Measurements from ENCODE around the gene ITGB6. TPM values are rescaled to one million over a fixed set of nuclear protein-coding genes. Genes with fewer than 3 reads are reported as not detected.

The ITGB6 gene
- polyA plus RNA-seq, 2 of the 4 experiments (the other 2 are of a cell fraction), result 4.2 to 5.0 TPM

DNA sequence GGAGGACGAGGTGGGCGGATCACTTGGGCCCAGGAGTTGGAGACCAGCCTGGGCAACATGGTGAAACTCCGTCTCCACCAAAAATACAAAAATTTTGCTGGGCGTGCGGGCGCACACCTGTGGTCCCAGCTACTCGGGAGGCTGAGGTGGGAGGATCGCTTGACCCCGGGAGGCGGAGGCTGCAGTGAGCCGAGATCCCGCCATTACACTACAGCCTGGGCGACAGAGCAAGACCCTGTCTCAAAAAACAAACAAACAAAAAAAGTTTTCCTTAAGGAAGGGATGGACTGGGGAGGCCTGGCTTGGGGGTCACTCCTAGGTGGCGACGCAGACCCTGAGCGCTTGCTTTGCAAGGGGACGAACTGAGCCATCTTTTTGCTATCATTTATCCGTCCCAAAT is 138.5 kb downstream of the ITGB6 start:
- ChIA-PET CTCF (interaction anchor here (1.0 to 1.1 kb wide), 2 partner anchors 9 to 209 kb away, joined by 3 to 4 read pairs; no protein-coding TSS in a partner anchor), POLR2A (no interaction called here)
- H3K9me3 ChIP-seq, result no peaks in the 10 kb centered on the region
- ATAC-seq (no peak), DNase-seq (ENCODE audit: low read depth in 1 of 2, low spot score in 1 of 2) (no peak), FAIRE-seq (no peak)
- peak overlapping the region; percentile 84 for H3K4me2 ChIP-seq
- H3K4me1 ChIP-seq, result peaks cover 9% of the 10 kb centered on the region; the same call in 2 of the 3 replicates
- H3K27ac ChIP-seq, result peak overlapping the region; percentile 76 to 90; a peak in 4 of 6 replicates
- peak overlapping the region; percentile 82 for H3K4me3 ChIP-seq
- TF ChIP-seq ZSCAN20 (CRISPR knock-in tag; IDR thresholded peaks at IDR 0.05) (no peak), RCOR1 (IDR thresholded peaks at IDR 0.05; ENCODE audit: low read depth, low read length) (no peak), ESRRA (IDR thresholded peaks at IDR 0.05; ENCODE audit: borderline replicate concordance, low read length) (no peak), CBX8 (IDR thresholded peaks at IDR 0.05) (no peak), REST (IDR thresholded peaks at IDR 0.05) (no peak), JUNB (IDR thresholded peaks at IDR 0.05) (no peak), ZC3H11A (IDR thresholded peaks at IDR 0.05) (no peak), TFCP2L1 (CRISPR knock-in tag; IDR thresholded peaks at IDR 0.05) (no peak), NPAS2 (CRISPR knock-in tag; IDR thresholded peaks at IDR 0.05; ENCODE audit: borderline replicate concordance) (no peak), RNF2 (IDR thresholded peaks at IDR 0.05; ENCODE audit: borderline replicate concordance, low read depth) (no peak), FOSB (CRISPR knock-in tag; IDR thresholded peaks at IDR 0.05) (no peak), ELK1 (IDR thresholded peaks at IDR 0.05; ENCODE audit: low read depth, low read length) (no peak), RFX5 (IDR thresholded peaks at IDR 0.05) (no peak), TP53 (CRISPR knock-in tag; IDR thresholded peaks at IDR 0.05) (no peak), RARB (CRISPR knock-in tag; IDR thresholded peaks at IDR 0.05) (no peak), BHLHE40 (IDR thresholded peaks at IDR 0.05; ENCODE audit: low read depth, low read length) (no peak), FOXS1 (CRISPR knock-in tag; IDR thresholded peaks at IDR 0.05) (no peak), HOXB5 (CRISPR knock-in tag; IDR thresholded peaks at IDR 0.05) (no peak)
- TF ChIP-seq, protein P1, sequence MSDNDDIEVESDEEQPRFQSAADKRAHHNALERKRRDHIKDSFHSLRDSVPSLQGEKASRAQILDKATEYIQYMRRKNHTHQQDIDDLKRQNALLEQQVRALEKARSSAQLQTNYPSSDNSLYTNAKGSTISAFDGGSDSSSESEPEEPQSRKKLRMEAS (IDR thresholded peaks at IDR 0.05), result no peak
- WGBS (ENCODE audit: missing lambda C conversion rate), result 94% methylated on average over 18 of the region's 18 CpGs

- FAIRE-seq (no peak), ATAC-seq (no peak), DNase-seq (ENCODE audit: low read depth in 1 of 2, low spot score in 1 of 2) (no peak)
- no peak overlapping the region for H3K4me3 ChIP-seq
- no peaks in the 10 kb centered on the region for H3K9me3 ChIP-seq
- WGBS (ENCODE audit: missing lambda C conversion rate), result 90% methylated on average over 2 of the region's 2 CpGs
- POLR2A ChIA-PET, result no interaction called here
- peaks cover 9% of the 10 kb centered on the region; the same call in 2 of the 3 replicates for H3K4me1 ChIP-seq
- no peak overlapping the region for H3K27ac ChIP-seq
- H3K4me2 ChIP-seq, result no peak overlapping the region
- TF ChIP-seq NR3C1 (IDR thresholded peaks at IDR 0.05) (no peak), CHD2 (IDR thresholded peaks at IDR 0.05; ENCODE audit: low read length, partially characterized antibody) (no peak), EHMT2 (IDR thresholded peaks at IDR 0.05; ENCODE audit: low read depth) (no peak), RAD21 (conservative IDR thresholded peaks at IDR 0.05 in 1 of 2, IDR thresholded peaks at IDR 0.05 in 1 of 2) (no peak), RARB (CRISPR knock-in tag; IDR thresholded peaks at IDR 0.05) (no peak)
- CTCF ChIA-PET, result no interaction called here
These were observed 139.8 kb downstream of the ITGB6 start for GRCh38 chr2:160060297-160060696.

Measured in A549 (cell line).